ACC112 (cell line): ENCODE measurements around the gene TMEM161B.

ENCODE experiments used
- H2AFZ ChIP-seq: fragments of 200-600 bp; sonication (generic); one replicate; pipeline ENCODE4 v1.6.0; 2017; ENCODE audit warnings: antibody characterized with exemption, low read length; ENCODE audit not compliant: unreplicated experiment
- H3K27ac ChIP-seq: fragments of 200-600 bp; sonication (generic); 2 replicates; pipeline ENCODE4 v1.5.1; 2014; ENCODE audit warnings: low read depth, mild to moderate bottlenecking, antibody characterized with exemption, low read length, moderate library complexity
- H3K27me3 ChIP-seq: fragments of 200-600 bp; sonication (generic); 2 replicates; pipeline ENCODE4 v1.6.1; 2014; ENCODE audit warnings: mild to moderate bottlenecking, antibody characterized with exemption, low read length, moderate library complexity, mixed read lengths; ENCODE audit not compliant: insufficient read depth
- H3K36me3 ChIP-seq: fragments of 200-600 bp; sonication (generic); 2 replicates; pipeline ENCODE4 v1.6.1; 2016; ENCODE audit warnings: mild to moderate bottlenecking, antibody characterized with exemption, low read length, moderate library complexity, mixed read lengths; ENCODE audit not compliant: insufficient read depth
- H3K4me1 ChIP-seq: fragments of 200-600 bp; sonication (generic); one replicate; pipeline ENCODE4 v1.6.1; 2016; ENCODE audit warnings: low read length, mixed read lengths; ENCODE audit not compliant: insufficient read depth, unreplicated experiment, control insufficient read depth
- H3K4me3 ChIP-seq: fragments of 200-600 bp; sonication (generic); 2 replicates; pipeline ENCODE4 v1.5.1; 2014; ENCODE audit warnings: mild to moderate bottlenecking, low read depth, low read length
- H3K79me2 ChIP-seq: fragments of 200-600 bp; sonication (generic); one replicate; pipeline ENCODE4 v1.6.0; 2016; ENCODE audit warnings: low read length; ENCODE audit not compliant: control insufficient read depth, unreplicated experiment, insufficient read depth

TMEM161B gene

GRCh38 chr5:88268385-88269184 lies at the start of gene TMEM161B:
TMEM161B (minus strand) TSS chr5:88268845; CDS start chr5:88268723, 122 bp downstream.
- peaks cover 70% of the 10 kb centered on the region for H3K79me2 ChIP-seq

GRCh38 chr5:88304356-88304755 lies 35.7 kb upstream of the TMEM161B start:
- H3K27me3 ChIP-seq, result no peaks in the 10 kb centered on the region
- H3K27ac ChIP-seq, result no peak overlapping the region
- no peaks in the 10 kb centered on the region for H3K4me1 ChIP-seq
- H3K36me3 ChIP-seq, result no peaks in the 10 kb centered on the region
- H3K4me3 ChIP-seq, result no peak overlapping the region
- no peaks in the 10 kb centered on the region for H3K79me2 ChIP-seq
- no peak overlapping the region for H2AFZ ChIP-seq

More at GRCh38 chr5:88268385-88269184, at the start of gene TMEM161B:
- Histone ChIP-seq H3K4me1 (peaks cover 21% of the 10 kb centered on the region), H2AFZ (peak within 1 kb of the TSS; percentile 91), H3K27ac (no peak within 1 kb of the TSS; the same call in 1 of the 2 replicates), H3K36me3 (peaks cover 25% of the 10 kb centered on the region; the same call in 1 of the 2 replicates), H3K27me3 (no peaks in the 10 kb centered on the region), H3K4me3 (peak within 1 kb of the TSS; percentile 89)

GRCh38 chr5:88298425-88298824 lies 29.8 kb upstream of the TMEM161B start:
- Histone ChIP-seq H3K79me2 (no peaks in the 10 kb centered on the region), H2AFZ (no peak overlapping the region), H3K27me3 (no peaks in the 10 kb centered on the region), H3K27ac (no peak overlapping the region), H3K4me1 (no peaks in the 10 kb centered on the region), H3K4me3 (no peak overlapping the region), H3K36me3 (no peaks in the 10 kb centered on the region)

- Histone ChIP-seq H3K27ac (no peak overlapping the region), H3K4me3 (no peak overlapping the region), H3K79me2 (no peaks in the 10 kb centered on the region), H3K27me3 (no peaks in the 10 kb centered on the region), H2AFZ (no peak overlapping the region), H3K36me3 (peaks cover 3% of the 10 kb centered on the region; the same call in 1 of the 2 replicates), H3K4me1 (peaks cover 4% of the 10 kb centered on the region)
Measured at GRCh38 chr5:88290801-88291200, 22.2 kb upstream of the TMEM161B start.

- Histone ChIP-seq H3K27me3 (no peaks in the 10 kb centered on the region), H3K36me3 (peaks cover 3% of the 10 kb centered on the region), H3K4me3 (no peak overlapping the region), H2AFZ (no peak overlapping the region), H3K27ac (no peak overlapping the region), H3K79me2 (no peaks in the 10 kb centered on the region), H3K4me1 (peaks cover 4% of the 10 kb centered on the region)
Measured at GRCh38 chr5:88288528-88289197, 20.0 kb upstream of the TMEM161B start.

- Histone ChIP-seq H2AFZ (no peak overlapping the region), H3K4me1 (peaks cover 4% of the 10 kb centered on the region), H3K27ac (no peak overlapping the region)
Measured at GRCh38 chr5:88287846-88288527, 19.3 kb upstream of the TMEM161B start.

GRCh38 chr5:88287302-88287701 lies 18.7 kb upstream of the TMEM161B start:
- Histone ChIP-seq H3K79me2 (no peaks in the 10 kb centered on the region), H2AFZ (no peak overlapping the region), H3K27me3 (no peaks in the 10 kb centered on the region), H3K4me3 (no peak overlapping the region), H3K4me1 (peaks cover 4% of the 10 kb centered on the region), H3K27ac (no peak overlapping the region), H3K36me3 (peaks cover 7% of the 10 kb centered on the region)

More at GRCh38 chr5:88287846-88288527, 19.3 kb upstream of the TMEM161B start:
- no peak overlapping the region for H3K4me3 ChIP-seq
- H3K79me2 ChIP-seq, result no peaks in the 10 kb centered on the region
- H3K36me3 ChIP-seq, result peaks cover 3% of the 10 kb centered on the region
- H3K27me3 ChIP-seq, result no peaks in the 10 kb centered on the region

GRCh38 chr5:88283690-88284089 lies 15.0 kb upstream of the TMEM161B start:
- Histone ChIP-seq H3K27ac (no peak overlapping the region), H3K4me1 (no peaks in the 10 kb centered on the region), H2AFZ (no peak overlapping the region), H3K27me3 (no peaks in the 10 kb centered on the region), H3K4me3 (no peak overlapping the region), H3K36me3 (peaks cover 4% of the 10 kb centered on the region), H3K79me2 (no peaks in the 10 kb centered on the region)

- H3K79me2 ChIP-seq, result no peaks in the 10 kb centered on the region
- no peak overlapping the region for H3K4me3 ChIP-seq
- H3K4me1 ChIP-seq, result no peaks in the 10 kb centered on the region
- H3K27me3 ChIP-seq, result no peaks in the 10 kb centered on the region
- H3K36me3 ChIP-seq, result peaks cover 11% of the 10 kb centered on the region
- no peak overlapping the region for H2AFZ ChIP-seq
- no peak overlapping the region for H3K27ac ChIP-seq
Measured at GRCh38 chr5:88281322-88281721, 12.7 kb upstream of the TMEM161B start.

GRCh38 chr5:88279584-88279983 lies 10.9 kb upstream of the TMEM161B start:
- Histone ChIP-seq H3K4me3 (no peak overlapping the region), H3K36me3 (peaks cover 20% of the 10 kb centered on the region), H3K27ac (no peak overlapping the region)

More at GRCh38 chr5:88279584-88279983, 10.9 kb upstream of the TMEM161B start:
- Histone ChIP-seq H2AFZ (no peak overlapping the region), H3K79me2 (no peaks in the 10 kb centered on the region), H3K4me1 (no peaks in the 10 kb centered on the region), H3K27me3 (no peaks in the 10 kb centered on the region)
